NB4 (cell line): ENCODE measurements around the gene IQSEC3.

Source experiments
- CTCF ChIP-seq: IDR thresholded peaks from one replicate; pipeline ENCODE4 v1.5.1; 2012; ENCODE audit warnings: low read depth, low read length
- MYC ChIP-seq: IDR thresholded peaks from 2 replicates; pipeline ENCODE4 v1.6.1; 2011; ENCODE audit warnings: low read depth, low read length
- POLR2A ChIP-seq: IDR thresholded peaks from 2 replicates; pipeline ENCODE4 v1.6.1; 2011; ENCODE audit warnings: mild to moderate bottlenecking; ENCODE audit not compliant: insufficient read length; ENCODE audit errors: extremely low read depth

GRCh38 chr12:162467-163307 lies 96.1 kb downstream of the IQSEC3 start:
- TF ChIP-seq CTCF = no peak
- TF ChIP-seq POLR2A = no peak
- no peak for TF ChIP-seq MYC
